ENCODE measurements around the gene CBX5. TPM values are rescaled to one million over a fixed set of nuclear protein-coding genes. Genes with fewer than 3 reads are reported as not detected.

CBX5 gene
- total RNA-seq, 1 donor from 2014 or later = 98.1 TPM

DNA sequence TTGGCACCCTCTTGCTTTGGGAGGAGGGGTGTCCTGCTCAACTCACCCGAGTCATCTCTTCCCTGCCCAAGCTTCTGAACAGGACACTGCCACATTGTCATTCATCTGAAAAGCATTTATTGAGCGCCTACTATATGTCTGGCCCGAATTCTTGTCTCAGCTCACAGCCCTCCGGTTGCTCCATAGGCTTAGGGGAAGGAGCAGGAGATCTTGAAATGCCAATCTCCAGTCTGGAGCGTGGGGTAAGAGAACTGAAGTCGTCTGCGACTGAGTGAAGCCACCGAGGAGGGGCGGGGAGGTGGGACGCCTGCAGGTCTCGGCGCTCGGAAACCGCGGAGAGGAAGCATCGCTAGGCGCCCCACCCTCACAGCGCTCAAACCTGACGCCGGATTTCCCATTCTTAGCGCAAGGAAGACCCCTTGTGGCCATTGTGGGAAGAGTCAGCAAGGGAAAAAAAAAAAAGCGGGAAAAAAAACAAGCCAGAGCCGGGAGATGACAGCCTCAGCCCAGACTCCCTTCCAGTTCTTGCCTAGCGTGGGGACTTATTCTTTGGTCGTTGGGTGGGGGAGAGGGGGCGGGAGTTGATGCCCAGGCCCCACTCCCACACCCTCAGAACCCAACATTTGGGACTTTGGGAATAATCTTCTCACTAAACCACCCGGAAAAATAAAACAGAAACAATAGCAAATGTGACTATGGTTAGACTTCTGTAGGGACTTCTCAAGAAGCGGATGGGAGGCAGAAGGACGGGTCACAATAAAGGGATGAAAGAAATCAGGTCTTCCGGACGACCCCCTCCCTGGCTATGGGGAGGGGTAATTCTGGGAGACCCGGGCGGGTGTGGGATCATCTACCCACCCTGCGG lies 62.9 kb downstream of the CBX5 start:
- Mint-ChIP-seq H3K27me3 (ENCODE audit: unreplicated experiment) (peaks cover 16% of the 10 kb centered on the region), H3K4me1 (ENCODE audit: unreplicated experiment) (peaks cover 20% of the 10 kb centered on the region), H3K4me3 (ENCODE audit: unreplicated experiment) (peak overlapping the region; percentile 74), H3K36me3 (ENCODE audit: unreplicated experiment) (no peaks in the 10 kb centered on the region), H3K27ac (ENCODE audit: unreplicated experiment) (no peak overlapping the region), H3K9me3 (ENCODE audit: unreplicated experiment) (no peaks in the 10 kb centered on the region)
- TF ChIP-seq, protein P1, sequence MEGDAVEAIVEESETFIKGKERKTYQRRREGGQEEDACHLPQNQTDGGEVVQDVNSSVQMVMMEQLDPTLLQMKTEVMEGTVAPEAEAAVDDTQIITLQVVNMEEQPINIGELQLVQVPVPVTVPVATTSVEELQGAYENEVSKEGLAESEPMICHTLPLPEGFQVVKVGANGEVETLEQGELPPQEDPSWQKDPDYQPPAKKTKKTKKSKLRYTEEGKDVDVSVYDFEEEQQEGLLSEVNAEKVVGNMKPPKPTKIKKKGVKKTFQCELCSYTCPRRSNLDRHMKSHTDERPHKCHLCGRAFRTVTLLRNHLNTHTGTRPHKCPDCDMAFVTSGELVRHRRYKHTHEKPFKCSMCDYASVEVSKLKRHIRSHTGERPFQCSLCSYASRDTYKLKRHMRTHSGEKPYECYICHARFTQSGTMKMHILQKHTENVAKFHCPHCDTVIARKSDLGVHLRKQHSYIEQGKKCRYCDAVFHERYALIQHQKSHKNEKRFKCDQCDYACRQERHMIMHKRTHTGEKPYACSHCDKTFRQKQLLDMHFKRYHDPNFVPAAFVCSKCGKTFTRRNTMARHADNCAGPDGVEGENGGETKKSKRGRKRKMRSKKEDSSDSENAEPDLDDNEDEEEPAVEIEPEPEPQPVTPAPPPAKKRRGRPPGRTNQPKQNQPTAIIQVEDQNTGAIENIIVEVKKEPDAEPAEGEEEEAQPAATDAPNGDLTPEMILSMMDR (IDR thresholded peaks at IDR 0.05) = peak; percentile 72
- DNase-seq (ENCODE audit: extremely low spot score, unreplicated experiment) = no peak

DNA sequence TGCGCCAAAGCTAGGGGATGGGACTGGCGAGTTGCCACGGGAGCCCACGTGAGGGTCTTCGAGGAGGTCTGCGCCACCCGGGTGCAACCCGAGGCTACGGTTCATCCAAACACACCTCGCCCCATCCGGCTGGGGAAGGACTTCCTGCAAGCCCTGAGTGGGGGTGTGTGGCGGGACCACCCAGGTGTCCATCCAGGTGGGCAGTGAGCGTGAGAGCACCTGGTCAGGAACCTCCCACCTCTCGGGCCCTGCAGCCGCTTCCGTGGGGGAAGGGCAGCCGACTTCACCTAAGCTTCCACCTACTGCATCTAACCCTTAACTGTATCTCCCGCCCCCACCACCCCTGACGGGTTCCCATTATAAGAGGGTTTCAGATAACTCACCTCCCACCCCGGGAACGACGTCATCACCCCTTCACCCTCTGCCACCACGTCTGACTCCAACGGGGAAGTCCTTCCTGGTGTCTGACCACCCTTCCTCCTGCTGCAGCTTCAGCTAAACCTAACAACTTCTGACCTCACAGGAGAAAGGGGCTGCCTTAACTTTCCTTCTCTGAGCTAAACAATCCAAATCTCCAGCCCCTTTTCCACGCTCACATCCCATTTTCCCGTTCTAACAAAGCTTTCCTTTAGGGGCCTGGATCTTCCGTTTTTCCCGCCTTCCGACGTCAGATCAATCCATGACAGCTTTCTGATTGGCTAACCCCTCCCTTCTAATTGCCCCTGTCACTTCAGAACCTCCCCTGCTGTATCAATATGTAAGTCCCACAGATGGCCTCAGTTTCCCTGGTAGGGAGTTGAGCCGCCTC lies 63.7 kb downstream of the CBX5 start:
- Mint-ChIP-seq H3K27ac (ENCODE audit: unreplicated experiment) (no peak overlapping the region), H3K4me1 (ENCODE audit: unreplicated experiment) (peaks cover 20% of the 10 kb centered on the region), H3K36me3 (ENCODE audit: unreplicated experiment) (no peaks in the 10 kb centered on the region), H3K4me3 (ENCODE audit: unreplicated experiment) (peak overlapping the region; percentile 74), H3K27me3 (ENCODE audit: unreplicated experiment) (peaks cover 21% of the 10 kb centered on the region), H3K9me3 (ENCODE audit: unreplicated experiment) (no peaks in the 10 kb centered on the region)
- TF ChIP-seq, protein P1 (IDR thresholded peaks at IDR 0.05) = no peak
- DNase-seq (ENCODE audit: extremely low spot score, unreplicated experiment) = no peak

DNA sequence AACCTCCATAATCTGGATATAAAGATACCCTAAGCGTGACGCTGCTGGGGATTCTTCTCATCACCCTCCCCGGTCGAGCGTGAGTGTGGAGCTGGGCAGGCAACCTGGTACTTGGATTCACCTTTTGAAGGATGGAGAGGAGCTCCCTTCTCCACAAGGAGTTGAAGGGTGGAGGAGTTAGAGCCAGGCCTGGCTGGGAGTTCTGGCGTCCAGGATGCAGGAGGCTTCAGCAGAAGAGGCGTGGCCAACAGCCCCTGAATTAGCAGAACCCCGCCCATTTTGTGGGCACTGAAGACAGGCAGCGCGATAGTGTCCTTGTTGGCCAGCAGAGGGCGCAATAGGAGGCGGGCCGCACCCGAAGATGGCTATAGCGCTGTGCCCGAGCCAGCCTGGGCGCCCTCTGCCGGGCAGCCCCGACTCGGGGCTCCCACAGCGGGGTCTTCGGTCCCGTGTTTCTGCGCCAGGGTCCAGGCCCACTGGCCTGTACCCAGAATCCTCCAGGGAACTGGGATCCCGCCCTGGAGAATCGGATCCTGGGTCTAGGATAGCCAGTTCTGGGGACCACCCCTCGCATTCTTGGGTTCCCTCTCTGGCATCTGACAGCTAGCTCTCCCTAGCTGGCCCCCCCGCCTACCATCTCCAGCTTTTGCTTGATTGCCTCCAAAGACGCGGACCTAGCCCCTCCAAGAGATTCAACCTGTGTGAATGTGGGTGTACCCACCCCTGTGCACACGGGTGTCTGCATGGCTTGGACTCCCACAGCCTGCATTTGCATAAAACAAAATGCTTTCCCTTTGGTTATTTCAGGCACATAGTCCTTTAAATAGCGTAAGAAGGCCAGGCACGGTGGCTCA lies 65.1 kb downstream of the CBX5 start:
- H3K4me1 Mint-ChIP-seq (ENCODE audit: unreplicated experiment) = peaks cover 20% of the 10 kb centered on the region
- H3K27me3 Mint-ChIP-seq (ENCODE audit: unreplicated experiment) = peaks cover 34% of the 10 kb centered on the region
- TF ChIP-seq, protein P1 (IDR thresholded peaks at IDR 0.05) = peak; percentile 99
- no peak overlapping the region for H3K27ac Mint-ChIP-seq (ENCODE audit: unreplicated experiment)
- H3K9me3 Mint-ChIP-seq (ENCODE audit: unreplicated experiment) = no peaks in the 10 kb centered on the region
- peak; percentile 95 for DNase-seq (ENCODE audit: extremely low spot score, unreplicated experiment)
- peak overlapping the region; percentile 67 for H3K4me3 Mint-ChIP-seq (ENCODE audit: unreplicated experiment)
- no peaks in the 10 kb centered on the region for H3K36me3 Mint-ChIP-seq (ENCODE audit: unreplicated experiment)

DNA sequence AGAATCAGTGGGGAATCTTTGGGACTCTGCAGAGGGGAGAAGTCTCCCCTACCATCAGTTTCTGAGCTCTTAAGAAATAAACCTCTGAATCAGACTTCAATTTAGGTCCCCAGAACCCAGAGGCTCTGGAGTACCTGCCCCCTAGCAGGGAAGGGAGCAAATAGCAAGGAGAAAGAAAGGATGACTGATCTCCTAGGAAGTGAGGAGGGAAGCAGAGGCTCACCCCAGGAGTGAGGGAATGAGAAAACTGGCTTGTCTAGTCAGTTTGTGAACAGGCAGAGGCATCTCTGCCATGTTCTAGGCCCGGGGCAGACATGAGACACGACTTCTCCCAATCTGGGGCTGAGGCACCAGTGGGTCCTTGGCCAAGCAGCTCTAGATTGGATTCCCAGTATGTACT lies 66.8 kb downstream of the CBX5 start:
- TF ChIP-seq, protein P1 (IDR thresholded peaks at IDR 0.05) = no peak
- no peak for DNase-seq (ENCODE audit: extremely low spot score, unreplicated experiment)
- peaks cover 16% of the 10 kb centered on the region for H3K4me1 Mint-ChIP-seq (ENCODE audit: unreplicated experiment)
- peaks cover 39% of the 10 kb centered on the region for H3K27me3 Mint-ChIP-seq (ENCODE audit: unreplicated experiment)
- H3K4me3 Mint-ChIP-seq (ENCODE audit: unreplicated experiment) = no peak overlapping the region
- no peaks in the 10 kb centered on the region for H3K9me3 Mint-ChIP-seq (ENCODE audit: unreplicated experiment)
- no peaks in the 10 kb centered on the region for H3K36me3 Mint-ChIP-seq (ENCODE audit: unreplicated experiment)
- H3K27ac Mint-ChIP-seq (ENCODE audit: unreplicated experiment) = no peak overlapping the region

Data from osteocyte (in vitro differentiated cells).